ENCODE measurements around the gene GRIP2. TPM values are rescaled to one million over a fixed set of nuclear protein-coding genes. Genes with fewer than 3 reads are reported as not detected.

Gene GRIP2
- polyA plus RNA-seq, 3 donors: not detected

DNA sequence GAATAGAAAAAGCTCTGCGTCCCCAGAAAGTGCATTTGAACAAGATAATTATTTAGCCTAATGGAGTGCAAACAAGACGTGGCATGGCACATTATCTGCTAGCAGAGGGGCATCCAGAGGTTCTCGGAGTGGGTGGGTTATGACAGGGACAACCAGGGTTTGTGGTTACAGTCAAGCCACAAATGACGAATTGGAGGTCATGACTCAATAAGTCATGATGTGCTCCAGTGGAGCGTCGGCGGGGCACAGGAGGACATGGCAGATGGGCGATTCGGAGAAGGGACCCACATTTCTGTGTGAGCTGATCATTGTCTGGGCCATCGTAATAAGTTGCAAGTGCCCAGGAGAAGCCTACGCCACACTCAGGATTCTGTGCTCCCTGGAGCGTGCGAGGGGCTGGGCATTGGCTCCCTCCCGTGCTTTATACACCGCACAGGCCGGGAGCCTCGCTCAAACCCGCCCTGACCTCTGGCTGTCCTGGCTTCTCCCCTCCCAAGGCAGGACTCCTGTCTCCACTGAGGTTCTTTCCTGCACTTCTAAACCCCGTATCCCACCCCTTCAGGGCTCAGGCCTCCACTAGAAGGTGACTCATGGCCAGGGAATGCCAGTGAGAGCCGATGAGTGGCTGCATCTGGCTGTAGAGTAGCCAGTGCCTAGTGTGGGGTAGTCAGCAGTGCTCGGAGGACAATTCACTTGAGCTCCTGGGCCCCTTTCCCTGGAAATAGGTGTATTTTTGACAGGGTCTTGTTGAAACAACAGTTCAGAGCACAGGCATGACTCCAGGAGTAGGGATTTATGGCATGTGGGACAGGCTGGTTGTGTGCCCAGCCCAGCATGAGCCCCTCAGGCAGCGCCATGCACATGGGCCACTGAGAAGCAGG is 67.4 kb downstream of the GRIP2 start:
- no peaks in the 10 kb centered on the region for H3K27me3 ChIP-seq (ENCODE audit: control insufficient read depth in 2 of 2, insufficient read depth in 2 of 2, low read length in 2 of 2)
- H3K4me2 ChIP-seq (replicated peaks; ENCODE audit: extremely low read depth, low read length, poor library complexity, severe bottlenecking): no peak overlapping the region
- peak overlapping the region in 2 of 7 donors; percentile 26 to 50 for H3K27ac Mint-ChIP-seq
- H3K9ac ChIP-seq (ENCODE audit: insufficient read depth, low read length, poor library complexity, severe bottlenecking): no peak overlapping the region
- no peak overlapping the region for H2AFZ ChIP-seq (ENCODE audit: insufficient read depth, low read depth, low read length, poor library complexity, severe bottlenecking)
- no peaks in the 10 kb centered on the region for H3K27me3 Mint-ChIP-seq (ENCODE audit: low read depth in 3 of 3)
- no peaks in the 10 kb centered on the region for H3K79me2 ChIP-seq (ENCODE audit: insufficient read depth, low read length)
- peaks cover 0 to 2% (median 0%) of the 10 kb centered on the region in 7 donors for H3K9me3 Mint-ChIP-seq
- H3K4me3 Mint-ChIP-seq: no peak overlapping the region
- TF ChIP-seq, protein P1, sequence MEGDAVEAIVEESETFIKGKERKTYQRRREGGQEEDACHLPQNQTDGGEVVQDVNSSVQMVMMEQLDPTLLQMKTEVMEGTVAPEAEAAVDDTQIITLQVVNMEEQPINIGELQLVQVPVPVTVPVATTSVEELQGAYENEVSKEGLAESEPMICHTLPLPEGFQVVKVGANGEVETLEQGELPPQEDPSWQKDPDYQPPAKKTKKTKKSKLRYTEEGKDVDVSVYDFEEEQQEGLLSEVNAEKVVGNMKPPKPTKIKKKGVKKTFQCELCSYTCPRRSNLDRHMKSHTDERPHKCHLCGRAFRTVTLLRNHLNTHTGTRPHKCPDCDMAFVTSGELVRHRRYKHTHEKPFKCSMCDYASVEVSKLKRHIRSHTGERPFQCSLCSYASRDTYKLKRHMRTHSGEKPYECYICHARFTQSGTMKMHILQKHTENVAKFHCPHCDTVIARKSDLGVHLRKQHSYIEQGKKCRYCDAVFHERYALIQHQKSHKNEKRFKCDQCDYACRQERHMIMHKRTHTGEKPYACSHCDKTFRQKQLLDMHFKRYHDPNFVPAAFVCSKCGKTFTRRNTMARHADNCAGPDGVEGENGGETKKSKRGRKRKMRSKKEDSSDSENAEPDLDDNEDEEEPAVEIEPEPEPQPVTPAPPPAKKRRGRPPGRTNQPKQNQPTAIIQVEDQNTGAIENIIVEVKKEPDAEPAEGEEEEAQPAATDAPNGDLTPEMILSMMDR (IDR thresholded peaks at IDR 0.05): no peak
- peaks cover 94 to 100% of the 10 kb centered on the region in 2 donors for H3K36me3 ChIP-seq (replicated peaks in 1 of 2; ENCODE audit: control insufficient read depth in 1 of 2, insufficient read depth in 2 of 2, low read length in 2 of 2)
- peak overlapping the region in 1 of 2 donors; percentile 36 for H3K27ac ChIP-seq (ENCODE audit: low read depth in 1 of 2, low read length in 2 of 2)
- no peak overlapping the region for H3K4me3 ChIP-seq (replicated peaks in 1 of 3; ENCODE audit: low read depth in 2 of 3, low read length in 3 of 3)
- H3K36me3 Mint-ChIP-seq: peaks cover 93 to 100% of the 10 kb centered on the region in 2 donors
- H3K4me1 ChIP-seq (ENCODE audit: control insufficient read depth in 1 of 2, insufficient read depth in 2 of 2, low read length in 2 of 2): no peaks in the 10 kb centered on the region
- peaks cover 4% of the 10 kb centered on the region for H3K4me1 Mint-ChIP-seq
- peaks cover 92% of the 10 kb centered on the region for H4K20me1 ChIP-seq (ENCODE audit: insufficient read depth, low read length)
- intact Hi-C loops (cut with micrococcal nuclease): loop anchor here in 1 of 2 donors (10.0 kb wide), 1 partner anchor 578 kb away; no protein-coding TSS in a partner anchor
- no peak for DNase-seq
- no peaks in the 10 kb centered on the region for H3K9me3 ChIP-seq (replicated peaks in 1 of 2; ENCODE audit: control insufficient read depth in 1 of 2, insufficient read depth in 1 of 2, low read length in 2 of 2)
- WGBS (ENCODE audit: insufficient coverage): 91% methylated on average over 18 of the region's 22 CpGs

DNA sequence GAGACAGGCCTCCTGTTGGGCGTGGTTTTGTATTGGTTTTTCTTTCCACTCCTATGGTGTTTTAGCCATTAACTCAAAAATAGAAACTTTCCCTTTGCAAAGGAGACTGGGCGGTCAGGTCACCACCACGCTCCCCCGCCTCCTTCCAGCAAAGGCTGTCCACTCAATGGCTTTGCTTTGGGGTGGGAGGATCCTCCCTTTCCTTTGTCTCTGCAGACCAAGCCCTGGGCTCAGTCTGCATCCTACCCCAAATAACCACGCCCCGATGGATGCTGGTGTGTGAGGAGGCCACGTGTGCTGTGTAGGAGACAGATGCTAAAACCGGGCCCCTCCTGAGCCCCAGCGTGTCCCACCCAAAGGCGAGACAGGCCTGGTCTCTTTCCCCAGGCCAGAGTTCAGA is 68.5 kb downstream of the GRIP2 start:
- no peak overlapping the region for H3K4me2 ChIP-seq (replicated peaks; ENCODE audit: extremely low read depth, low read length, poor library complexity, severe bottlenecking)
- H3K27me3 Mint-ChIP-seq (ENCODE audit: low read depth in 3 of 3): no peaks in the 10 kb centered on the region

More for the DNA sequence above, 68.5 kb downstream of the GRIP2 start:
- no peaks in the 10 kb centered on the region for H3K9me3 ChIP-seq (replicated peaks in 1 of 2; ENCODE audit: control insufficient read depth in 1 of 2, insufficient read depth in 1 of 2, low read length in 2 of 2)
- no peak overlapping the region for H3K27ac ChIP-seq (ENCODE audit: low read depth in 1 of 2, low read length in 2 of 2)
- WGBS (ENCODE audit: insufficient coverage): 100% methylated on average over 3 of the region's 10 CpGs
- Mint-ChIP-seq H3K36me3 (peaks cover 93 to 100% of the 10 kb centered on the region in 2 donors), H3K27ac (no peak overlapping the region), H3K4me1 (peaks cover 6% of the 10 kb centered on the region), H3K9me3 (peaks cover 0 to 2% (median 0%) of the 10 kb centered on the region in 7 donors), H3K4me3 (no peak overlapping the region)
- no peaks in the 10 kb centered on the region for H3K79me2 ChIP-seq (ENCODE audit: insufficient read depth, low read length)
- H3K4me3 ChIP-seq (replicated peaks in 1 of 3; ENCODE audit: low read depth in 2 of 3, low read length in 3 of 3): no peak overlapping the region
- intact Hi-C loops (cut with micrococcal nuclease): loop anchor here in 1 of 2 donors (10.0 kb wide), 1 partner anchor 577 kb away; no protein-coding TSS in a partner anchor
- H3K4me1 ChIP-seq (ENCODE audit: control insufficient read depth in 1 of 2, insufficient read depth in 2 of 2, low read length in 2 of 2): no peaks in the 10 kb centered on the region
- no peak overlapping the region for H3K9ac ChIP-seq (ENCODE audit: insufficient read depth, low read length, poor library complexity, severe bottlenecking)
- no peaks in the 10 kb centered on the region for H3K27me3 ChIP-seq (ENCODE audit: control insufficient read depth in 2 of 2, insufficient read depth in 2 of 2, low read length in 2 of 2)
- peaks cover 94 to 100% of the 10 kb centered on the region in 2 donors for H3K36me3 ChIP-seq (replicated peaks in 1 of 2; ENCODE audit: control insufficient read depth in 1 of 2, insufficient read depth in 2 of 2, low read length in 2 of 2)
- H4K20me1 ChIP-seq (ENCODE audit: insufficient read depth, low read length): peaks cover 92% of the 10 kb centered on the region
- H2AFZ ChIP-seq (ENCODE audit: insufficient read depth, low read depth, low read length, poor library complexity, severe bottlenecking): no peak overlapping the region
- DNase-seq: no peak
- TF ChIP-seq, protein P1 (IDR thresholded peaks at IDR 0.05): no peak

Data from CD14-positive monocyte (primary cell).